ENCODE results near the gene ZNF385B.

- TF ChIP-seq CTCF (IDR thresholded peaks at IDR 0.05) (no peak), POLR2A (IDR thresholded peaks at IDR 0.05) (no peak)
These were observed 11.7 kb downstream of the ZNF385B start for GRCh38 chr2:179849719-179850118.

Data from uterus (tissue), 2 donors.